HFF-Myc (cell line): ENCODE measurements around the gene MYL10.

Experiments
- DNase-seq: peaks from one replicate; pipeline ENCODE4 v3.0.0-alpha.2; 2011; ENCODE audit warnings: low read depth; ENCODE audit errors: extremely low read depth
- H3K4me3 ChIP-seq: replicated peaks from 2 replicates; pipeline ENCODE4 v1.5.1; 2011; ENCODE audit warnings: low read depth, mild to moderate bottlenecking, control low read depth, low read length
- TF ChIP-seq, protein P1 (sequence below): IDR thresholded peaks from 2 replicates; pipeline ENCODE4 v1.5.1; 2012; ENCODE audit warnings: mild to moderate bottlenecking, low read depth, low read length, control low read depth; ENCODE audit errors: missing control alignments

Gene MYL10

DNA sequence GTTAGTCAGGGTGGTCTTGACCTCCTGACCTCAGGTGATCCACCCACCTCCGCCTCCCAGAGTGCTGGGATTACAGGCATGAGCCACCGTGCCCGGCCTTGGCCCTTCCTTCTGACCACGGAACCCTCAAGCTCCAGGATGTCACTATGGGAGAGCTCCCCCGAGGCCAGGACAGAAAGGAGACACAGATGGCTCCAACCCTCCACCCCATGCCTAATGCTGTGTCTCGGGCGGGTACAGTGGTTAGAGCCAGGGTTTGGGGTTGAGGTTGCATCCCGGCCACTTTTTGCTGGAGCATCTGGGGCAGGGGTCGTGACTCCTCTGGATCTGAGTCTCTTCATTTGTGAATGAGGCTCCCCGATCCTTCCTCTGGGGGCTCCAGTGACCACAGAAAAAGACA lies 8.1 kb downstream of the MYL10 start:
- DNase-seq: no peak
- TF ChIP-seq, protein P1, sequence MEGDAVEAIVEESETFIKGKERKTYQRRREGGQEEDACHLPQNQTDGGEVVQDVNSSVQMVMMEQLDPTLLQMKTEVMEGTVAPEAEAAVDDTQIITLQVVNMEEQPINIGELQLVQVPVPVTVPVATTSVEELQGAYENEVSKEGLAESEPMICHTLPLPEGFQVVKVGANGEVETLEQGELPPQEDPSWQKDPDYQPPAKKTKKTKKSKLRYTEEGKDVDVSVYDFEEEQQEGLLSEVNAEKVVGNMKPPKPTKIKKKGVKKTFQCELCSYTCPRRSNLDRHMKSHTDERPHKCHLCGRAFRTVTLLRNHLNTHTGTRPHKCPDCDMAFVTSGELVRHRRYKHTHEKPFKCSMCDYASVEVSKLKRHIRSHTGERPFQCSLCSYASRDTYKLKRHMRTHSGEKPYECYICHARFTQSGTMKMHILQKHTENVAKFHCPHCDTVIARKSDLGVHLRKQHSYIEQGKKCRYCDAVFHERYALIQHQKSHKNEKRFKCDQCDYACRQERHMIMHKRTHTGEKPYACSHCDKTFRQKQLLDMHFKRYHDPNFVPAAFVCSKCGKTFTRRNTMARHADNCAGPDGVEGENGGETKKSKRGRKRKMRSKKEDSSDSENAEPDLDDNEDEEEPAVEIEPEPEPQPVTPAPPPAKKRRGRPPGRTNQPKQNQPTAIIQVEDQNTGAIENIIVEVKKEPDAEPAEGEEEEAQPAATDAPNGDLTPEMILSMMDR: no peak
- no peak overlapping the region for H3K4me3 ChIP-seq

GRCh38 chr7:101620395-101620794 lies 8.7 kb downstream of the MYL10 start:
- no peak overlapping the region for H3K4me3 ChIP-seq
- TF ChIP-seq, protein P1: no peak
- no peak for DNase-seq

DNA sequence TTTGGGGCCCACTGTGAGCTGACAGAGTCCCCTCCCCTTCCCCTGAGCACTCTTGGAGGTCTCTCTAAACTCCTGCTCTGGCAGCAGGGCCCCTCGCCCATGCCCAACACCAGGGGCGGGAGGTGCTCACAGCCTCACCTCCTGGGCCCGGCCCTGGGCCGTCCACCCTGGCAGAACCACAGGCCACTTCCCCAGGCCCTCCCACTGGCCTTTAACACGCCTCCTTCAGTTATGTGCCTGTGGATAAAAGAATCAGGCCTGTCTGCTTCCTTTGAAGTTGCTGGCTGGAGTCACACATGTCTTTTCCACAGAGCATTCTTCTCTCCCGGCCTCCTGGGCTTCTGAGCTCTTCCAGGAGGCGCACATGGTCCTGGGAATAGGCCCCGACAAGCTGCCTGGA lies 10.2 kb downstream of the MYL10 start:
- no peak overlapping the region for H3K4me3 ChIP-seq
- TF ChIP-seq, protein P1: no peak
- DNase-seq: no peak

- no peak overlapping the region for H3K4me3 ChIP-seq
- no peak for DNase-seq
- TF ChIP-seq, protein P1: no peak
Measured at GRCh38 chr7:101618207-101618839, 10.8 kb downstream of the MYL10 start.

- DNase-seq: no peak
- no peak overlapping the region for H3K4me3 ChIP-seq
- TF ChIP-seq, protein P1: no peak
Measured at GRCh38 chr7:101617451-101618206, 11.5 kb downstream of the MYL10 start.

DNA sequence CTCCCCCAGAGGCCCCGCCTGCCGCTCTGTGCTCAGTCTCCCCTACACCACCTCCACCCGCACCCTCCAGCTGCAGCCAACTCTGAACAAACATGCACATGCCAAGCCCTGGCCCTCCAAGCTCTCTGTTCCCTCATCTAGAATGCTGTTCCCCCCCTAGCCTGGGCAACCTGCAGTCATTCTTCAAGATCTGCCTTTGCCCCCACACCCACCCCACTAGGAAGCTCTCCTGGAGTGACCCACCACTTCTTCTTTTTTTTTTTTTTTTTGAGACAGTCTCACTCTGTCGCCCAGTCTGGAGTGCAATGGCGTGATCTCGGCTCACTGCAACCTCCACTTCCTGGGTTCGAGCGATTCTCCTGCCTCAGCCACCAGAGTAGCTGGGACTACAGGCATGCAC lies 13.7 kb downstream of the MYL10 start:
- no peak for DNase-seq
- TF ChIP-seq, protein P1: no peak
- H3K4me3 ChIP-seq: no peak overlapping the region

DNA sequence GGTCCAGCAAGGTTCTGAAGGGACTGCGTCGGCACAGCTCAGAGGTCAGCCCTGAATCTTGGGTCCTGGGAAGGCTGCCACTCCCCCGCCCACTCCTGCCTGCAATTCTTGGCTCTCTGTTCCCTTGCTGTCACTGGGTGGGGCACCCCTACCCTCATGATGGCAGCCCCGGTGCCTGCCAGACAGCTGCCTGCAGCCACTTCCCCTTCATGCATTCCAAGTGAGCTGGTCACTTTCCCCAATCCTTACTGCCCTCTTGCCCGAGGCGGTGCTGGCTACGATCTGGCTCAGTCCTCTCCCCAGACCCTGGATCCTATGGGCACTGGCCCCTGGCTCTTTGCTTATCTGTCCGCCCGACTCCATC lies 14.2 kb downstream of the MYL10 start:
- DNase-seq: no peak
- TF ChIP-seq, protein P1: no peak
- no peak overlapping the region for H3K4me3 ChIP-seq
